Neural cell (in vitro differentiated cells): Measurements from ENCODE around the gene CASP1.

ENCODE experiments used
- CTCF ChIP-seq: fragments of 450-650 bp; IDR thresholded peaks from 2 replicates; pipeline ENCODE4 v1.5.1; 2014; ENCODE audit warnings: antibody characterized with exemption, mild to moderate bottlenecking, moderate library complexity; ENCODE audit not compliant: poor library complexity, severe bottlenecking
- SMC3 ChIP-seq: fragments of 450-650 bp; conservative IDR thresholded peaks from 2 replicates; pipeline ENCODE4 v1.6.1; 2014; ENCODE audit warnings: antibody characterized with exemption, mild to moderate bottlenecking, moderate library complexity; ENCODE audit not compliant: poor library complexity

DNA sequence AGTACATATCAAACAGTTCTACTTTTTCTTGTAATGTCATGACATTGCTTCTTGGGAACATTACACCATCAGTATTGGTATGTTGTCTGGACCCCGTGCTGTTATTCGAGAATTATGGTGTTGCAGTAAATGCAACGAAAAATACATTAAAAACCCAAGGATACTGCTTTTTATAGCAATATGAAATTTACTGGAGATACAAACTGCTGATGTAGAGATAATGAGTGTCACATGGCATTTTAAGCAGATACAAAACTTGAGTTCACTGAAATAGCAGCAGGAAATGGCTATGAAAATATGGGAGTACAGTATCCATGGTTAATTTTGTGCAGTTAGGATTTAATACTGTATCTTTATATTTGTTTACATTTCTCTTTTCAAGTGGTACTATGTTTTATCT lies 17.5 kb upstream of the CASP1 start:
- TF ChIP-seq CTCF (no peak), SMC3 (no peak)
